Measurements from ENCODE around the gene DIAPH3.
A peak's percentile ranks its signal among the peaks of the same experiment; 100 is the strongest.

DIAPH3 gene

GRCh38 chr13:59721926-59722910, 441.5 kb downstream of the DIAPH3 start:
- no peak for DNase-seq (ENCODE audit: low spot score)

- DNase-seq (ENCODE audit: low spot score): no peak
Measured at GRCh38 chr13:59715611-59716010, 448.1 kb downstream of the DIAPH3 start.

DNA sequence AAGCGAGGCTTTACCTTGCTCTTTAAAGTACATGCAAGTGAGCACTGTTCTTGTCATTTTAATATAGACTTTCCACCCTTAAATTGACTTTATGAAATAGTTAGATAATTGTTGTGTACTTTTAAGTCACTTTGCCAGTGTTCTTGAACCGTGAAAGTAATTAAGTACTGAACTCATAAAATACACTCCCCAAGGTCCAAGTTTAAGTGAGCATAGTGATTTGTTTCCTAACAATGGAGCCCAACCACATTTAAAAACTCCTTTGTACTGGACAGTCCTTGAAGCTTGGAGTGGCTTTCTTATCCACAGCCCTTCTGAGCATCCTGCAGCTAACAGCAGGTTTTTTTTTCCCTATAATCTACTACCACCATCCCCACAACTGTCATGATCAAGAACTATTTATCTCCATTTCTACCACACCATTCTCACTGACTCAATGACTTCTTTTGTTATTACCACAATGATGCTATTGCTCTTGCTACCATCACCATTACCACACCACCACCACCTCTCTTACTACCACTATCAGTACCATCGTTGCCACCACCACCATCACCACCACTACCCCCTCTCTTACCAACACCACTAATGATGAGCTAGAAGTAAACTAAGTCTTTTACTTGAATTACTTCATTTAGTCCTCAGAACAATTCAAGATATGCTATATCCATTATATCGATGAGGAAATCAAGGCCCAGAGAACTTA, 452.6 kb downstream of the DIAPH3 start:
- no peak for DNase-seq (ENCODE audit: low spot score)

DNA sequence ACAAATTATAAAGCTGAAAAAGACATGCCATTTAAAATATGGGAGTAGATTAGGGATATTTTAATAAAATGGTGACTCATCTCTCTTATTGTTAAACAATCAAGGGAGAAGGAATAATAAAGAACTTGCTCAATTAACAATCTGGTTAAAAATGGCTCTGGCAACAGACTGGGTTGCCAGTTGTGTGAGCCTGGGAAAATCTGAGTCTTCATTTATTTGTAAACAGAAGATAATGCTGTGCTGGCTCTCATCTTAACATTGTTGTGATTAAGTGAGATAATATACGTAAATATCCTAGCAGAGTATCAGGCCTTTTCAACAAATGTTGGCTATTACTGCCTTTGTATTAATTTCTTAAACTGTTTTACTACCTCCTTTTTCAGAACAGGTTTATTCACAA, 453.3 kb downstream of the DIAPH3 start:
- no peak for DNase-seq (ENCODE audit: low spot score)

DNA sequence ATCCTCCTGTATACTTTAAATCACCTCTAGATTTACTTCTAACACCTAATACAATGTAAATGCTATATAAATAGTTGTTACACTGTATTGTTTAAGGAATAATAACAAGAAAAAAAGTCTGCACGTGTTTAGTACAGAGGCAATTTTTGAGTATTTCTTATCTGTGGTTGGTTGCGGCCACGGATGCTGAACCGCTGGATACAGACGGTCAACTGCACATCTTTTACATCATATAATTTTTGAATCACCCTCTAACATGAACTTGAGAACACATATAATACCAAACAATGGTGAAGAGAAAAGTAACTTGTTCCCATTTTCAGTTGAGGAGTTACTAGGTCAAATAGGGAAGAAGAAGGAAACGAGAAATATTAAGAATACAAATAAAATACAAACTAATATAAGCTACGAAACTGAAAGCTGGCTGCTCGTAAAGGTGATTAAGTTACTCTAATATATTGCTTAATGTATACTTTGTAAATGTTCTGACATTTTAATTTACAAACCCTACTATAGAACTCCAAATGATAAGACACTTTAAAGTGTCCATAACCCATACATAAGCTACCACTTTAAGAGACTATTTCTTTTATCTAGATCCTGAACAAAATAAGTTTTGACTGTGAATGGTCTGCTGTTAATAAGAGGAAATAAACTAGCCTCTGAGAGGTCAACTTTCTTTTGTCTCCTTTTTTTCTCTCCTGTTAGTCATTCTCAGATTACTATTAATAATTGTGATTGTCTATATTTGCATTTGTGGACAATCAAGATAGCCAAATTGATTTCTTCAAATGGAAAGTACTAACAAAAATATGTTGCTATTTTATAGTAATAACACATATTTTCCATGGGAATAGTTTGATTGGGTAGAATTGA, 457.4 kb downstream of the DIAPH3 start:
- no peak for DNase-seq (ENCODE audit: low spot score)

DNA sequence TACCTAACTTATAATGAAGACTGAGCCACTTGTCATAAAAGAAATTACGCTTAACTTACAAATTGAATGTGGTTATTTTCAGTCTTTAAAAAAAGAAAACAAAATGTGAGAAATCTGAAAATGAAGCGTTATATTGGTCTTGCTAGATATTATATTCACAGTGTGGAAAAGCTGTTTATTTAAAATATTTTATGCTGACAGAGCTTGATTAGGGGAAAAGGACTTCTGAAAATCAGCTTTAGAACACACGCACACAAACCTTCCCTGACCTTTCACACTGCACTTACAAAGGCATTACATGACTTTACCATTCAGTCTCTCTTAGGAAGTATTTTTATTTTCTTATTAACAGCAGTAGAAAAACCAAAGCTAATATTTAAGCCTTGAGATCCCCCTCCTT, 461.5 kb downstream of the DIAPH3 start:
- DNase-seq (ENCODE audit: low spot score): no peak

- no peak for DNase-seq (ENCODE audit: low spot score)
Measured at GRCh38 chr13:59701261-59701660, 462.5 kb downstream of the DIAPH3 start.

GRCh38 chr13:59700281-59700680, 463.4 kb downstream of the DIAPH3 start:
- no peak for DNase-seq (ENCODE audit: low spot score)

DNA sequence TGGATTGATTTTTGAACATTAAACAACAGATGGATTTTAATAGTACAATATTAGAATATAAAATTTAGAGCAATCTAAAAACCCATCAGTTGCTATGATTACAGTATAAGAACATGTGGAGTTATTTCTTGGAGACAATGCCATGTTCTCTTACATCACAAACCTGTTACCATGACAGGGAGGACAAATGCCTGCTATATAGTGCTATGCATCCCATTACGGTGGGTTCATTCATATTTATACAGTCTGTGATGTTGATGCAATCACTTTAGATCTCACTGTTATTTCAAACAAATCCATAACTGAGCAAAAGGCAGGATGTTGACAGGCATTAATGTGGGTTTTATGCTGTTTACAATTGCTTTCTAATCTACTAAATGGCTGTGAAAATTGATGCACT, 467.5 kb downstream of the DIAPH3 start:
- DNase-seq (ENCODE audit: low spot score): no peak

- no peak for DNase-seq (ENCODE audit: low spot score)
Measured at GRCh38 chr13:59691501-59692066, 472.1 kb downstream of the DIAPH3 start.

- DNase-seq (ENCODE audit: low spot score): no peak
Measured at GRCh38 chr13:59690857-59691500, 472.7 kb downstream of the DIAPH3 start.

DNA sequence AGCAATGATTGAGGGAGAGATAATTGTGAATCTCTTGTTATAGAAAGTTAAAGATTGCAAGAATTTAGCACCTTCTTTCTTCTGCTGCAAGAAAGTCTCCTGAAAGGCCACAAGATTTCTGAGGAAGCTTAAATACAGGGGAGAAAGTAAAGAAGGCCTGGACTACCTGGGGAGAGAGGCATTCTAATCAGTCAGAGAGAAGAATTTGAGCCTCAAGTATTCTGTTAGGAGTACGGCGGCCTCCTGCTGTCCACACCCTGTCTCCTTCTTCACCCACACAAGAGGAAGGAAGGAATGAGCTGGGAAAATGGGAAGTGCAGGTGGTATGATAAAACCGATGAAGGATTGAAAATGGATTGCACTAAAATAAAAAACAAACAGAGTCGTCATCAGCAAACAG, 474.7 kb downstream of the DIAPH3 start:
- no peak for DNase-seq (ENCODE audit: low spot score)

- DNase-seq (ENCODE audit: low spot score): no peak
Measured at GRCh38 chr13:59686798-59687394, 476.8 kb downstream of the DIAPH3 start.

DNA sequence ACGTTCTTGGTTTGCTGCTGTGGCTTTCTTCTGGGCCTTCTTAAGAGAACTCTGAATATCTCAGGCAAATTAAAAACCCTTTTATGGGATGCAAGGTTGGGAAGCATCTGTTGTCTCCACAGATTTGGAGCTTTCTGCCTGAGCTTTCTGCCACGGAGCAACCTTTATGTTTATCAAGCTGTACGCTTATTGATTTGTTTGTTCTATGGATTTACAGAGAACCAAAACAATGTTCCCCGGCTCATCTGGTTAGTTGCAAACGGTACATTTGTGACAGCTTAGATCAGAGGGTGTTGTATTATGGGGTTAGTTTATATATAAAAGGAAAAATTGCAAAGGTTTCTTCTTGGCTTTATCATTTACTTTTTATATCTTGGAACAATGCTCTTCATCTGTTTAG, 479.6 kb downstream of the DIAPH3 start:
- DNase-seq (ENCODE audit: low spot score): no peak

- no peak for DNase-seq (ENCODE audit: low spot score)
Measured at GRCh38 chr13:59681636-59682311, 482.0 kb downstream of the DIAPH3 start.

GRCh38 chr13:59680429-59681024, 483.2 kb downstream of the DIAPH3 start:
- peak; percentile 11 for DNase-seq (ENCODE audit: low spot score)

DNA sequence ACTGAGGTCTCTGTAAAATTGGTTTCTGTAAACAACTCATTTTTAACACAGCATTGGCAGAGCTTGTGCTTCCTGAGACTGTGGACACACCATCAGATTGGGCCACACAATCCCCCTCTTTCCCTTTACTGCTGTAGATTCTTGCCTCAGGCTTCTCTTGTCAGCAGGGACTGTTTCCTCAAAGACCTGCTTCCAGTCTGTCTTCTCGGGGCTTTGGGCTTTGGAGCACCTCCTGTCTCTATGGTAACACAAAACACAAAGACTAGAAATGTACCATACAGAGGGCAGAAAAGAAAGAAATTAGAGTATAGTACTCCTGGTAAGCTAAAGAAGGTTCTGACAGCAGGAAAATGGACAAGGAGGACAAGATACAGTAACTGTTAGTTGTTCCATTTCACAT, 484.5 kb downstream of the DIAPH3 start:
- DNase-seq (ENCODE audit: low spot score): no peak

- peak; percentile 38 for DNase-seq (ENCODE audit: low spot score)
Measured at GRCh38 chr13:59677966-59678814, 485.5 kb downstream of the DIAPH3 start.

DNA sequence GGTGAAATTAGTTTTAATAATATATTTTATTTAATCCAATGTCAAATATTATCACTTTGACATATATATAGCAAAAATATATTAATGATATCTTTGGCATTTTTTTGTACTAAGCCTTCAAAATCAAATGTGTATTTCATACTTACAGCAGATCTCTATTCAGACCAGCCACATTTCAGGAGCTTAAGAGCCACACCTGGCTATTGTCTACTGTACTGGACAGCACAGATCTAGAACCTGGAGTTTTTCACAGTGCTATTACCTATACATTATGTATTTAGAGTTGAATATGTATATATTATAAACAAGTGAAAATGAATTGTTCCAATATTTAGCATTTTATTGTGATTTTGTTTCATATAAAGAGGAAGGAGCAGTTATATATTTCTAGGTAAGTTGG, 486.3 kb downstream of the DIAPH3 start:
- no peak for DNase-seq (ENCODE audit: low spot score)

All from cerebellar cortex (tissue), 1 donor.